EH (cell line): ENCODE results near the gene MRPS5.

Experiments
- DNase-seq: peaks from one replicate; pipeline ENCODE4 v3.0.0-alpha.2; 2015; ENCODE audit warnings: low read depth

The MRPS5 gene

DNA sequence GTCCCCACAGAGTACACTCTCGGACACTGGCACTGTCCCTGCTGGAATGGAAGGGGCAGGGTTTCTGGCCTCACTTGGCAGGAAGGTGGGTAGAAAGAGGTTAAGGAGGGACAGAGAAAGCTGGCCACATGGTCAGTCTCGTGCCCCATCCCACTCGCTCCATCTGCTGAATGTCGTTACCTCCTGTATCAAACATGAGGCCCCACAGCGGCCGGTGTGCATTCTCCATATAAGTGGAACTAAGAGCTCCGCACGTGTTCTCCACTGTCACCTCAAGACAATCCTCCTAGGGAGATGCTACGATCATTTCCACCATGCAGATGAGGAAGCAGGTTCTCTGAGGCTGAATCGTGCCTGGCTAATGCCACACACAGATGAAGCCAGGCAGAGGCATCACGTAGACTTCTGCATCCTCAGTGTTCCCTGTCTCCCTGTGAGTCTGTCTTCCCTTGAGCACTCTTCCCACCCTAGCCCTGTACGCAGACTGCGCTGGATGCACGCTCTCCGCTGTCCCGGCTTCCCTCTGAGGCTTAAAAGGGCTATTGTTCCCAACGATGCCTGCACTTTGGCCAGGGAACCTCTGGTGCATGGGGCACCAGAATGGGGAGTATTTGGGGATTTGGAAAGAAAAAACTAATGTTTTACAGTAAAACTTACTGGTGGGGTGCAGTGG lies 61.0 kb downstream of the MRPS5 start:
- DNase-seq: no peak

DNA sequence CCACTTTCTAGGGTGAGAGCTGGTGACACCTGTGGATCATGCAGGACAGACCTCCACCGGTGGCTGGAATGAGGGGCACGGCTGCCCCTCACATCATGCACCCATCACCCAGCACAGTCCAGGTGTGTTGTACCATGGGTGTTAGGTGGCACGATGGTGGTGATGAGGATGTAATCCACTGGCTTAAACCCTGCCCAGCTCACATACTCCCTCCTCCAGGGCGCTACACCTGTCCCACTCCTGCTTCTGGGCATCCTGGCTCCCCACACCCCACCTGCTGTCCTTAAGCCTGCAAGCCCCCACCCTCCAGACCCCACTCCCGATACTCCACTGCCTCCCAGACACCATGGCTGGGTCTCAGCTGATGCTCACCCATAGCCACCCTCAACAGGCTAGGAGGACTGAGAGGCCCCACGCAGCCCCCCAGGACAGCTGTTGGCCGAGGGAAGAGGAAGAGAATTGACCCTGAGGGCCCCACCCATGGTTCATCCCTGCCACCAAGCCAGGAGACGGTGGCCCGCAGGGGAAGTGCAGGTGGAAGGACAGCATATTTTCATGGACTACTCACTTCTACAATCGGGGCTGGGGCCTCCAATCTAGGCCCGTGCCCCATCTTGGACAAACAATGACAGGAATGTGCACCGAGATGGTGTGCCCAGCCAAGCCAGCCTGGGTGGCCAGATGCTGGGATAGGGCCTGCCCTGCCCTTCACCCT lies 61.8 kb downstream of the MRPS5 start:
- no peak for DNase-seq

DNA sequence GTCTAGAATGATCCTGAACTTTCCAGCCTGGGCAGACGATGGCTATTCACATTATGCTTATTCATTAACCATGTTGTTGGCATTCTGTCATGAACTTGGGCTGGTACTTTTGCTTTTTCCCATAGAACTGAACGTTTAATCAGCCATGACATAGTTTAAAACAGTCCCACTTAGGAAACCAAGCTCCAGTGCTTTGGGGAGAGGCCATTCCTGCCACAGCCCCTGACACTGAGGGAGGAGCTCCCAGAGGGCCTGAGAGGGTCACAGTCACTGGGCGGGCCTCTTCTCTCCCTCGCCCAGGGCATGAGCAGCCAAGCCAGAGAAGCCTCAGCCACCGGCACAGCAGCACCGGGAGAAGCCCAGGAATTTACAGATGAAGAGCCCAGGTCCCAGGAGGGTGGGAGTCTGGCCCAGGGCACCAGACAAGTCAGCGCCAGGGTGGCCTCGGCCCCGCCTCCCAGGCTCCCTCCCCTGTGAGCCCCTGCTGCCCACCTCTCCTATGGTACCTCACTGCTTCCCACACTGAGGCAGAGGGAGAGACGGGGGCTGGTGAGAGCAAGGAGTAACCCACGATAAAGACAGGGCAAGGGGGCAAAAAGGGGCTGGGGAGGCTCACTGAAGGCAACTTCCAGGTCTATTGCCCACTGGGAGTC lies 62.5 kb downstream of the MRPS5 start:
- DNase-seq: no peak

DNA sequence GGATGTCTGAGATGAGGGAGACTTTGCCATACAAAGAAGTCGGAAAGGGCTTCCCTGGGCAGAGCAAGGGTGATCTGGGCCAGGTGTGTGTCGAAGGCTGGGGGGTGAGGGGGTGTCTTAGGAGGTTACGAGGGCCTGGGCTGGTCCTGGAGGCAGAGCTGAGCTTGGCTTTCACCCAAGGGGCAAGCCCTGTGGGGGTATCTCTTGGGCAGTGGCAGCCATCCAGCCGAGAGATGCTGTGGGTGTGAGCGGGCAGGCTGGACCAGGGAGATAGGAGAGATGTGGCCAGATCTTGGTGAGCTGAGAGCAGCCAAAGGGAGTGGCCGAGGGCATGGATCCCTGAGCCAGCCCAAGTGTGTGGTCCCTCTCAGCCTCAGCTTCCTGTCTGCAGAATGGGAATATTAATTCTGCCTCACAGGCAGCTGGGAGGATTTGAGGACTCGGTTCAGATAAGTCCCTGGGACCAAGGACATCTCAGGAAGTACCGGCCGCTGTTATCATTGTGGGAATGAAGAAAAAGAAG lies 63.1 kb downstream of the MRPS5 start:
- no peak for DNase-seq

DNA sequence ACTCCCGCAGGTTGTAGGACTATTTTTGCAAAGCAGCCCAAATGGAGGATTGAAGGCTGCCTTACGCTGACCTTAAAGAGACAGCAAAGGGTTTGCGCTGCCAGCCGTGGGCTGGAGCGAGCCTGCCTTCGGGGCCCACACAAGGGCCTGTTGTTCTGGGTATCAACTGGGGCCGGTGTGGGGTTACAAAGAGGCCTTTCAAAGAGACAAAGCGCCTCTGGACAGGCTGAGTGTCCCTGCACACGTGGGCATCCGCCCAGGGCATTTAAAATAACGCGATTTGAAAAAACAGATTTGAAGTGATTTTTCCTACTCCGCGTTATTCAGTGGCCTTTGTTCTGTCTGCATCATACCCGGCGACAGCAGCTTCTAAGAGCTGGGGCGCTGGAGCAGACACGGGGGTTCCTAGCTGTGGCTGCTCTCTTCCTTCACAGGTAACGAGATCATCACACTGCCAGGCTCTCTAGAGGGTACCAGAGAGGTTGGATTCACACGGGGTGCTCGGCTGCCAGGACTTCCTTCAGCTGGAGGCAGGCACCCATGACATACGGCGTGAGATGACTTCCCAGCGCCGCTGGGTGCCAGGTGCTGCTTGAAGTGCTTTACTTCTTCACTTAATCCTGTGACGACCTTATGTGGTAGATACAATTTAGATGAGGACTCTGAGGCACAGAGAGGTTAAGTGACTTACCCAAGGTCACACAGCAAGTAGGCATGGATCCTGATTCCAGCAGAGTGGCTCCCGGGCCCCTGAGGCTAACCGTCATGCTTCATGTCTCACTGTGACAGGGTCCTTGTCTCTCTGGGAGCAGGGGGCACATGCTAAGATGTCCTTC lies 63.9 kb downstream of the MRPS5 start:
- no peak for DNase-seq

DNA sequence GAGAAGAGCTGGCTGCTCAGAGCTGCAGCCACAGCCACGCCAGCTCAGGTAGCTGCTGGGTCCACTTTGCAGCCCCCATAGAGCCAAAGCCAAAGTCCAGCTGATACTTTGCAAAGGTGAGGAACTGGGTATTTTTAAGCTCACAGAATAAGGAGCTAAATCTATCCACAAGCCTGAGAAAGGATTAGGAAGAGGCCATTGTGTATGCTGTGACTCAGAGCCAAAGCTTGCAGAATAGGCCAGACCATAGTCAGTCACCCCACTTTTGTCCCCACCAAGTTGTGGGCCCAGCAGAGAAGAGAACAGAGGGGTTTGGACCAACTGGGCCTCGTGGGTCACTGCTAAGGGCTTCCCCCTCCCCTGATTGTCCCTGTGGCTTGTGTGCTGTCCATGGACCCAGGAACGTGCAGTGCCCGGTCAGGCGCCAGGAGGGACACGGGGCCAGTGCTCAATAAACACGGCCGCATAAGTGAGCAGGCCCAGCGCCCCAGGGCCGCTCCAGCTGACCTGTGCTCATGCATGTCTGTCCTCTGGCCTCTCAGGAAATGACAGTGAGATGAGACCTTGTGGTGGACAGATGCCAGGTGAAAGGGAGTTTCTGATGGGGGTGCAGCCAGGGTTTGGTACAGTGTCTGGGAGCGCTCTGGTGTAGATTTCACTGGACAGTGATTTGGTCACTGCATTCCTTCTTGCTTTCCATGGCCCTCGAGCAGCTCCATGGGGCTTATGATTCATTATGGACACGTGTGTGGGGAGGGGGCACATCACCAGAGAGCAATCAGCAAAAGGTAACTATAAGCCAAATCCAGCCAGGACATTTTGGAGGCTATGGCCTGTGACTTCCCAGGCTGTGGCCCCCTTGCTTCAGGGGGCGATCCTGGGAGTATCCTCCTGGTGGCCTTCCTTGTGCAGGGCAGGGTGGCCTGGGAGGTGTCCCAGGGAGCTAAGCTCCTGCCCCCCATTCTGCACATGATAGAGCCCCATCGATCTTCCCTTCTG lies 64.8 kb downstream of the MRPS5 start:
- peak; percentile 31 for DNase-seq

DNA sequence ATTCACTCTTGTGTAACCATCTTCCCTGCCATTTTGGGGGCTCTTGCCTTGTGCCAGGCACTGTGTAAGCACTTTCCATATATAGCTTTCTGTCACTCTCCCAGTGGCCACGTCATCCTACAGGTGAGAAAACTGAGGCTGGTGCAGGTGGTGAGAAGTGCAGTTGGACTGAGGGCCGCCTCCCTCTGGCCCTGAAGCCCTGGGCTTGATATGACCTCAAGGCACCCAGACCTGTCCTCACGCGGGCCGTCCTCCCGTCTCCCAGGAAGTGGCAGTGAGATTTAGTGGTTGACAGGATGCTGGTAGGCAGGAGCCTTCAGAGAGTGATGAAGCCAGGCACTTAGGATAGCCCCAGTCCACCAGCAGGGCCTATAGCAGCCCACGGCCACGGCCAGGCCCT lies 65.6 kb downstream of the MRPS5 start:
- DNase-seq: no peak

DNA sequence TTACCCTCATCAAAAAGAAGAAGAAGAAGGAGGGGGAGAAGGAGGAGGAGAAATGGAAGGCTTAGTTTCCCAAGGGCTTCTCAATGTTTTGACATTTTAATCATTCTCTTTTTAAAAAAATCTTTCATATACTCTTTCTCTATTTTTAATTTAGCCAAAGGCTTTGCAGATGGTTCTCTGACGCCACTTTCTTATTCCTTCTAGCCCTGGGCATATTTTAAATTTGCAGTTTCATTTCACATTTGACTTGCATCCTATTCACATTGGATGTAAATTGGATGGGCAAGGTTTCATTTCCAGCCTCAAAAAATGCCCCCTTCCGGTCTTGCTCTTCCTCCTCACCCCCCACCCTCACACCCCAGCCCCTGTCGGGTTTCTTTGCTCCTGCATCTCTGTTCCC lies 66.3 kb downstream of the MRPS5 start:
- DNase-seq: no peak

DNA sequence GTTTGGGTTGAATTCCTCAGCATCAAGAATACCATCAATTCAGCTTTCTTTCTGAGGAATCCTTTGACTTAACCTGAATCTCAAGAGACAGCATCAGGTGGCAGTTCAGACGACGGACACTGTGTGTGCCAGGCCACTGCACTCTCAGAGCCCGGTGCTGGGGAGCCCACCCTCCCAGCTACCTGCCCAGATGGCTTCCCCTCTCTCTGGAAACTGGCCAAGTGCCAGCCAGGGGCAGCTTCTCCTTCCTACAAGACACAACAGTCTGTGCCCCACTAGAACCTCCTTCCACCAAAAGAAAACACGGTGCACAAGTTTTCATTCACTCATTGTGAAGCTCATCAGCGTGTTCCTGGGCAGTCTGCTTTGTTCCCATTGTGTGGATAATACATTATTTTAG lies 67.6 kb downstream of the MRPS5 start:
- no peak for DNase-seq

DNA sequence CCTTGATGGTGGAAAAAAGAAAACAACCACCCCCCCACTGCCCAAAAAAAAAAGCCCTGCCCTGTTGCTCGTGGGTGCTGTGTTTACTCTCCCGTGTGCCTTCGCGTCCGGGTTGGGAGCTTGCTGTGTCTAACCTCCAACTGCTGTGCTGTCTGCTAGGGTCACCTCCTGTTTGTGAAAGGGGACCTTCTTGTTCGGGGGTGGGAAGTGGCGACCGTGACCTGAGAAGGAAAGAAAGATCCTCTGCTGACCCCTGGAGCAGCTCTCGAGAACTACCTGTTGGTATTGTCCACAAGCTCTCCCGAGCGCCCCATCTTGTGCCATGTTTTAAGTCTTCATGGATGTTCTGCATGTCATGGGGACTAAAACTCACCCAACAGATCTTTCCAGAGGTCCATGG lies 68.1 kb downstream of the MRPS5 start:
- no peak for DNase-seq

DNA sequence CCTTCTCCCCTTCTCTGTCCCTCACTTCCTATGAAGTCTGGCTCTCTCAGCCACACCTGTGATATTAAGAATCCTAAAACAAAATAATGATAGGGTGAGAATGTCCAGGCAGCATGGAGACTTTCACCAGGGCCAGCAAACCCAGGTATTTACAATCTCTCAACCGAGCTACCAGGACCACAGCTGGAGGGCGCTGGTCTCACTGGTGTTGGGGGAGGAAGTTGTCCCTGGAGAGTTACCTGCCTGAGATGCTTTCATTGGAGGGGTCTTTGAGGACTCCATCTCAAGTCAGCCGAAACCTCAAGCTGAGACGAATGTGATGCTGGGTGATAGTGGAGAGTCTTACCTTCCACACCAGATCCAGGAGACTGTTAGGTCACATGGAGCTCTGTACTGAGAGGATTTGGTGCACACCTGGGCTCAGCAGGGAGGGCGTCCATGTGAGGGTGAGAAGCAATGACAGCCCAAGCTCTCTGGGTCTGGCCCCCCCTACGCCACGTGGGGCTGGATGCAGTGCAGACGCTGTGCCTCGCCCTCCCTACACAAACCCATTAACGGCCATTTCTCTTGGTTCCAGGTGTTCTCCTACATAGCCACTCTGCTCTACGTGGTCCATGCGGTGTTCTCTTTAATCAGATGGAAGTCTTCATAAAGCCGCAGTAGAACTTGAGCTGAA lies 68.7 kb downstream of the MRPS5 start:
- no peak for DNase-seq

DNA sequence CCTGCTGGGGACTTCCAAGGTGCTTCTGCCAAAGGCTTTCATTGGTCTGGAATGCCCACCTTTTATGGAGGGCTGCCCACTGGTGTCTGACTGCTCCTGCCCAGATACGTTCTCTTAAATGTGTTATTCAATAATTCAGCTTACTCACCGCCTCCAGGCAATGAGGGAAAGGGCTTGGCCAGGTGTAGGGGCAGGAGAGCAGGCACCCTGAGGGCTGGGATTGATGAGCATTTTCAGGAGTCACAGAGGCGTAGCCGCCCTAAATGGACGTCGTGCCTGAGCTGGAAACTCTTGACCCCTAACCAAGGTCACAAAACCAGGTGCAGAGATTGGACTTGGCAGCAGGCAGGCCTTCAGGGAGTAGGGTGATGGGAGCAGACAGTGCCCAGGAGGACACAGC lies 69.3 kb downstream of the MRPS5 start:
- DNase-seq: no peak

DNA sequence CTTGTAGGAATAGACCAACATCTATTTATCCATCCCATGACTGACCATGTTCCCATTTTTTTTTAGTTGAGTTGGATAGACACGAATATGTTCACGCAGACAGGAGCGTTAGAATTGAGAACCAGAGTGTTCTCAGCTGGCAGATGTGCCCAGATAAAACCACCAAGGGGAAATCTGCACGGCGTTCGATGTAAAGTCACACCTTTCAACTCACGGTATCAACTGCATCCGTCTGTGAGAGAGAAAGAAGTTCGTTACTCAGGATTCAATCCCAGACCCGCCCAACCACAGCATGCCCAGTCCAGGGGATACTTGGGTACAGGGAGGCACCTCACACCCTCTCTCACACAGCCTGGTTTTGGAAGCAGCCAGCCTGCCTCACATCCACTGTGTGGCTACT lies 70.0 kb downstream of the MRPS5 start:
- DNase-seq: no peak

DNA sequence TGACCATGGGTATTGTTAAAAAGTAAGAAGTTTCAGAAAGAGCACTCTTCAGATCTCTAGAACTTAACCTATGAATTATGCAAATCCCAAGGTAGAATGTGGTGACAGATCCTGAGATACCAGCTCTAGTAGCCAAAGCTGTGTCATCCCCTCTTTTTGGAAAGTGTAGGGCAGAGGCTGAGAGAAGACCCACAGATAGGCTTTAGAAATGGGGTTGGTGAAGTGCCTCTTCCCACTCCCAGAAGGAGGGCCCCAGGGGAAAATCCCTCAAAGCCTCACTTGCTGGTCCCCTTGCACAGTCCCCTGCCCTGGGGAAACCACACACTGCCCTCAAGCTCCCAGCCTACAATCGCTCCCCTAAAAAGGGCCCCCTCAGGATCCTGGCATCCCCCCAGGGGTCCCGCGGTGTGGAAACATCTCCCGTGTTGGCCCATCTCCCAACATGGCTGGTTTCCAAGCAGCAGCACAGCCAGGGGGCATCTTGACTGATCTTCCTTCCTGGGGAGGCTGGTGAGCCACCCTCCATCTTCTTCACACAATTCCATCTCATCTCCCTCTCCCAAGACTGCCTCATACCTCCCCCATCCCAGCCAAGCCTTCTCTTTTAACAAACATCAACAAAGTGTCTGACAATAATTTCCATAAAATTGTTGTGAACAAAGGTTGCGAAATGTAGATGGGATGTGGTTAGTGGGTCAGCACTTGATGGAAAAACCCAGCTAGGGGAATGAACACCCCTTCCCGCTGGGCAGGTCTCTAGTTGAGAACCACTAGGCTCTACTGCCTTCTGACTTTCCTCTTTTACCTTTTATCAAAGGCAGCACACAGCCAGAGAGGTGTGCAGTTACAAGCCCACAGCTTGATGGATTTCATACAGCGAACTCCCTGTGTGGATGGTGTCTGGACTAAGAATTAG lies 71.0 kb downstream of the MRPS5 start:
- DNase-seq: no peak

DNA sequence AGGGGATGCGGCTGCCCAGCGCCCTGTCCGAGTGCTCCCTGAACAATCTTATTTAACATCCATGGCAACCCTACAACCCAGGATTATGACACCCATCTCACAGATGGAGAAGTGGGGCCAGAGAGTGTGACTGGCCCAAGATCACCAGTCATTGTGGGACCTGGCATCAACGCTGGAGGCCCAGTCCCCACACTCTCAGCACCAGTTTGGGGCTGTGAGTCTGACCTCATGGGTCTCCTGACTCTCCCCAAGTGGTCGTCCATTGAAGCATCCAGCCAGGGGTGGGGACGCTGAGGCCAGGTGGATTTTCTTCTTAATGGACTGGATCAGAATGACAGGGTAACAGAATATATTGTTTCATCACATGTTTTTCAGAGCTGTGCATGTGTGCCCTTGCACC lies 71.6 kb downstream of the MRPS5 start:
- DNase-seq: no peak

DNA sequence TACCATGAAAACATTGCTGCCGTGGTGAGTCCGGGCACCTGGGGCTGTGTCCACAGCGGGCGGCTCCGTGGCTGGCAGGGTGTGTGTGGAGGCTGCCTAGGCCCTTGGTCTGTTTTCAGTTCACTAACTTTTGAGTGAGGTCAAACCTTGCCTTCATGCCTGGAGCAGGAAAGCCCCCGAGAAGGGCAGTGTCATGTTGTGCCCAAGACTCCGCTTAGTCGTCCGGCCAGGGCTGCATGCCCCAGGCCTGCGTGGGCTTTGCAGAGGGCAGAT lies 72.0 kb downstream of the MRPS5 start:
- DNase-seq: no peak

DNA sequence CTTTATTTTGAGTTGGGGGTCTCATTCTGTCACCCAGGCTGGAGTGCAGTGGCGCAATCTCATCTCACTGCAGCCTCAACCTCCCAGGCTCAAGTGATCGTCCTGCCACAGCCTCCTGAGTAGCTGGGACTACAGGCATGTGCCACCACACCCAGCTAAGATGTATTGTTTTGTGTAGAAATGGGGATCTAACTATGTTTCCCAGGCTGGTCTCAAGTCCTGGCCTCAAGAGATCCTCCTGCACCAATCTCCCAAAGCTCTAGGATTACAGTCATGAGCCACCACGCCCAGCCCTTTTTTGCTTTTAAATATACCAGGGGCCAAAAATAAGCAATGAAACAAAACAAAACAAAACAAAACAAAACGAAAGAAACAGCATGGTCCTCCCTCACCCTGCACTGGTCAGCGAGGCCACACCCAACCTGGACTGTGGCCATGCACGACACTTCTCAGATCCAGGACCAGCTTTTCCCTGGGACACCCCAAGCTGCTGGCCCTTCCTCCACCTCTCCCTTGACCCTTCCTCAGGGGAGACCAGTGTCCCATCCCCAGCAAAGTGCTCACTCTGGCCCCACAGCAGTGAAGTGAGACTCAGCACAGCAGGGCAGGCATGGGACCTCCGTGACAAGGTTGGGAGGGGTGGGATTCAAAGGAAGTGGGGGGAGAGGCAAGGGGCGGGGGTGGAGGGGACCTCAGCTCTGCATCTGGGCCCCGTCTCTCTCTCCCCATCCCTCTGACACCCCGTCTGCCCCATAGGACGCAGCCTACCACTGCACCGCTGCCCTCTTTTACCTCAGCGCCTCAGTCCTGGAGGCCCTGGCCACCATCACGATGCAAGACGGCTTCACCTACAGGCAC lies 72.6 kb downstream of the MRPS5 start:
- no peak for DNase-seq

DNA sequence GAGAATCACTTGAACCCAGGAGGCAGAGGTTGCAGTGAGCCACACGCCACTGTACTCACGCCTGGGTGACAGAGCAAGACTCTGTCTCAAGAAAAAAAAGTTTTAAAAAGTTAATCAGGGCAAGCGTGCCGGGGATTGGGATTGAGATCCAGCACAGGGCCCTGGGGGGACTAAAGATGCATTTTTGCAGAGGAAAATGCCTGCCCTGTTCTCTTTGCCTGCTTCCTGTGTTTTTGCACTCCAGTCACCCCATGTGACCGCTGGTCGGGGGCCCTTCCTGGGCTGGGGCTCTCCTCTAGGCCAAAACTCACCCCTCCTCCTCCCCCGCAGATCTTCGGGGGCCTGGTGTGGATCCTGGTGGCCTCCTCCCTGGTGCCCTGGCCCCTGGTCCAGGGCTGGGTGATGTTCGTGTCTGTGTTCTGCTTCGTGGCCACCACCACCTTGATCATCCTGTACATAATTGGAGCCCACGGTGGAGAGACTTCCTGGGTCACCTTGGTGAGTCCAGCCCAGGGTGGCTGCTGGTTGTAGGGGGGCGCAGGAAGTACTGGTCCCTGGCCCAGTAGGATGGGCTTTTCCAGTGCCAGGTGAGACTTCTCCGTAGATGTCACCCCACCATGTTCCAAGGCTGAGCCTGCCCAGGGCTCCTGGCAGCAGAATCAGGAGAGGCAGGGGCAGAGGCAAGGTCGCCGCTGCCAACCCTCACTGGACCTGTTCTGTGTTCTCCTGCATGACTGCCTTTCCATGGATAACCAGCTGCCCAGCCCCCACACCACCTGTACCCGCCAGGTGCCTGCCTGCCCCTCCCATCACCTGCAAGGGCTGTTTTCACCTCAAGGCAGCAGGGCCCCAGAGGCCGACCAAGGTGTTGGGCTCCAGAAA lies 73.7 kb downstream of the MRPS5 start:
- DNase-seq: no peak
